ENCODE data around the gene RND3.

RND3 gene

DNA sequence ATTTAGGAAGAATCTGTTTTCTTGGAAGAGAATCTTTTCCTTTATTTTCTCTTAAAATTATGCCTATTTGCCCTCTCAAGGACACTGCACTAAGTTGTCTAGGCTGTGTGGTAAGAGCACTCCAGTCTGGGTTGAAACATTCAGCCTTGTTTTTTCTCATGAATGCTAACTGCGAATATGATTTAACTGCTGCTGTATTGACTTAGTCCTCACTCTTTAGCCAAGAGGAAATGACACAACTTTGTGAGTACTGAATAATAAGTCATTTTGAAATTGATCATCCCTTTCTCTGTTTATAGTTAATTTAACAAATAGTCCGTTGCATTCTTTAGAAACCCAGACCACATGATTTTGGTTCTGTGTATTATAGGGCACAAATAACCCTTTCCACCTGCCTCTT lies 4.5 kb upstream of the RND3 start:
- DNase-seq (ENCODE audit: low spot score) = no peak

DNA sequence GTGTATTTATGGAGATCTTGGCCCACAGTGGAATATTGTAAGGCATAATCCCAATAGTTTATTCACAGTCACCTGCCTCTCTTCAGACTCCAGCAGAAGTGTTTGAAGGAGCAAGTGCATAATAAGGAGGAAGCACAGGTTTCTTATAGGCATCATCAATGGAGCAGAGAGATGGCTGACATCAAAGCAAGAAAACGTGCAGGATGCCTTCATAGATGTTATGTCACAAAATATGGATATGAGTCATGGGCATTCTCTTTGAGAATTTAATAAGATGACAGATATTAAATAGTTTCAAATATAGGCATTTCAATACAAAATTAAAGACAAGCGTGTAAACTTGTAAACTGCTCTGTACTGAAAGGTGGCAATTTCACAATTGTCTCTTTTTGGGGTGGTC lies 4.0 kb upstream of the RND3 start:
- no peak for DNase-seq (ENCODE audit: low spot score)

DNA sequence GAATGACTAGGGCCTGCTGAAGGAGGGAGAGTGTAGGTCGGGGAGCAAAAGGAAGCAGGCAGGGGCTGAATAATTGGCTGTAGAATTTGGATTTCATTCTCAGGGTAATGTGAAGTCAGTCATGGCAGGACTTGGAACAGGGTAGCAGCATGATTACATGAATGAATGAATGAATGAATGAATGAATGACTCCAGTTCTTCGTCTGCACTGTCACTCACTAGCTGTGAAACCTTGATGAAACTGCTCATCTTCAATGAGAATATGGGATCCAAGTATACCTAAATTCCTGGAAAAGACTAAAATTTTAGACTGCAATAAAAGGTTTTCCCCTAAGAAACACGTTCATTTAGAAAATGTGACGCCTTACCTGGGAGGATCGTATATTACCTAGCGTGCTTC lies 3.0 kb upstream of the RND3 start:
- no peak for DNase-seq (ENCODE audit: low spot score)

DNA sequence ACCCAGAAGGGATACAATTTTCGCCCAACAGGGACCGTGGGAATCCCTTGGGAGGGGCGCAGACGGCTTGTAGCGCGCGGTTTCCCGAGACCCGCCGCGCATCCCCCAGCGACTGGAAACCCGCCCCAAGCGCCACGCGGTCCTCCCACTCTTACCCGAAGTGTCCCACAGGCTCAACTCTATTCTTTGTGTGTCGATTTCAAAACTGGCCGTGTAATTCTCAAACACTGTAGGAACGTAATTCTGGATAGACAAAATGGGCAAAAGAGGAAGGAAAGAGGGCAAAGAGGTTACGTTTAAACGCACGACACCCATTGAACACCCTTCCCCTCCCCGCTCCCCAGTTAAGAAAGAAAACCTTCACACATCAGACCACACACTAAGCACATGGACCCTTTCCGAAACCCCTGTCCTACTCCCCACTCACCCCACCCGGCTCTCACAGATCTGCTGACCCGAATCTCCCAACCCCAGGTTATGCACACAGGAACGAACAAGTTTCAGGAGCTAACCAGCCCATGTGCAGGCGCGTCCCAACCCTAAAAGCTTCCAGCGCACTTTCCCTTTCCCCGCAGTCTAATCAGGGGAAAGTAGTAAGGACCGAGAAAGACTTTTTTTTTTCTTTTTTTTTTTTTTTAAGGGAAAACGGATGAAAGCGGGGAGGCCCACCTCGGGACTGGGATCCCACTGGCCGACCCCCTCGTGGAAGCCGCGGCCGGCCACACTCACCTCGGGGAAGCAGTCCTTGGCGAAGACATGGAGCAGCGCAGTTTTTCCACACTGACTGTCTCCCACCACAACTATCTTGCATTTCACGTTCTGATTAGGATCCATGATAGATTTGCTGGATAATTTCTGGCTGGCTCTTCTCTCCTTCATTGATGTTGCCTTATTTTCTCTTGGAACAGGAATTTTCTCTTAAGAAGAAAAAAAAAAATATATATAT lies 655 bp downstream of the RND3 start:
- no peak for DNase-seq (ENCODE audit: low spot score)

DNA sequence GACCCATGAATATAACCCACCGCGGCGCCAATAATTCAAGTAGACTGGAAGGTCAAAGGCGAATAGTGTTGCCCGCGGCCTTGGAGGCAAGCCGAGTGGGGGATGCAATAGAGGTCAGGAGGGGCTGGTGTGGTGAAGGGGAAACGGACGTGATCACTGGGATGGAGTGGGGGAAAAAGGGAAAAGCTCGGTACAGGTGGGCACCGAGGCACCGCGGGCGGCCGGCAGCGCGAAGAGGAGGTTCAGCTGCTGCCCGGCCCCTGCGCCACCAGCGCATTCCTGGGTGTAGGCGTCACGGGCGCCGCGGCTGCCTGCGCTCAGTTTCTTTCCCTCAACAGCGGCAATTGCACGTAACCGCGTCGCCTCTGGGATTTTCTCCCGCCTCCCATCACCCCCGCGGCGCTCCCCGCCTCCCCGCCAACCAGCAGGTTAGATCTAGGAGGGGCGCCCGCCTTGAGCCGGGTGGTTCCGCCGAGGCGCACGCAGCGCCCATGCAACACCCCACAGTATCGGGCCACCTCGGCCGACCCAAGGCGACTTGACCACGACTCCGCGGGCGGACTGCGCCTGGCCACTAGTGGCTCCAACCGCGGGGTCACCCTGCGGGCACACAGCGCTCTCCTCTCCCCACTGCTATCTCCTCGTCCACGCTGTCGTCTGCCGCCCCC lies 1.5 kb downstream of the RND3 start:
- DNase-seq (ENCODE audit: low spot score) = no peak

DNA sequence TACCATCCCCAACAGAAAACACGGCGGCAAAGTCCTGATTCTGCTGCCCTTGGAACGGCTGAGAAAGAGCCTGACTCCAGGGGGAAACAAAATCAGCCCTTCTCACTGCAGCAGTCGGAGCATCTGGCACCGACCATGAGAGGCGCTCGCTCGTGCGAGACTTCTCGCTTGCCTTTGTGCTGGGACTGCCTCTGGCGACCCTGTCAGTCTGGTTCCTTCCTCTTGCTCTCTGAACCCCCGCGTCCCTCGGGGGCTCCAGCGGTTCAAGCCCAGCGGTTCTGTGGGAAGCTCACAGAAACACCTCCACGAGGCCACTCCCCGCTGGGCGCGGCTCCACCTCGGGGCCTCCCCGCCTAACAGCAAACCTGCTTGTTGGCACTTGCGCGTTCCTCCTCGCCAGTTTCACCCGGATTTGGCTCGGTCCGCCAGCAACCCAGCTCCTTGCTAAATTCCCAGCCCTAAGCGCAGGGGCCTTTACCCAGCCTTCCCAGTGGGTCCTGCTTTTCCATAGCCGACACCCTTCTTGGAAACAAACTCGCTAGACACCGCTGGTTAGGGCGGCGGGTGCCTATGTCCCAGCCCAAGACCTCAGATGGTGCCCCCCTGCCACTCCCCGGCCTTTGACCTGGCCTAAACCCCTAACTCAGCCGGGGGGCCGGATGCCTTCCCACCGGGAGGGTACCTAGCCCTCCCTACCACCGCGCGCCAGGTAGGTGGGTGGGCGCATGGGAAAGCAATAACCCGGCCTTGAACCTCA lies 2.2 kb downstream of the RND3 start:
- DNase-seq (ENCODE audit: low spot score) = no peak

DNA sequence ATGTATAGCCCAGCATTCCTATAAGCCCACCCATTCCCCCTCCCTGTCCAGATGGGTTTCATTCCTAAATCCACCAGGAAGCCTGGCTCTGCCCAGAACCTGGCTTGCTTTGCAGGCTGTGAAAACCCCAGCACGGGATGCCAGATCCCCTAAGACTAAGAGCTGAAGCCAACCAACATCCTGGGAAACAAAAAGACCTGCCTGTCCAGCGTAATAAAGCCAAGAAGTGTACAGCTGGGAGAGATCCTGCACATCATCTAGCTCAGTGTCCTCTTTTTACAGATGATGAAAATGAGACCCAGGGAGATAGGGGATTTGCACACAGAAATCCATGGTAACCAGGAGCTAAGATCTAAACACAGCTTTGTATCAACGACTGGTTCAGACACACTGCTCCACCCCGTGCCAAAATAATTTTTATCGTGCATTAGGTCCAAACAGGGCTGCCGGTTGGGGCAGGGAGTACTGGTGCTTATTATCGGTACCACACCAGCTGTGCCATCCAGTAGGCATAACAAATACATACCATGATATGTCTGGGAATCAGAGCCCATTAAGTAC lies 2.9 kb downstream of the RND3 start:
- DNase-seq (ENCODE audit: low spot score) = no peak

DNA sequence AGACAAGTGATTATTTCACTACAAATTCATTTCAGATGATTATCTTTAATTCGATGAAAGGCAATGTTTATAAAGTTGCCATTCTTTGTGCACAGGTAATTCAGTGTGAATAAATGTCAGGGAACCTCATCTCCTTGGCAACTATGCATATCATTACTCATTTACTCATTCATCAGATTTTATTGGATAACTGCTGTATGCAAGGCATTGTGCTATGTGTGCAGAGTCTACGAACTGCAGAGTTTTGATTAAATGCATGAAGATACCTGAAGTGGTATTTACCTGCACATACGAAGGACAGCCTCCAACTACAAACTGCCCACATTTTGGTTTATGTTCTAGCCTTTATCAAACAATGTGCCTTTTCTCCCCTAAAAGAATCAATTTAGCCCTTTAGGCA lies 3.5 kb downstream of the RND3 start:
- DNase-seq (ENCODE audit: low spot score) = no peak

DNA sequence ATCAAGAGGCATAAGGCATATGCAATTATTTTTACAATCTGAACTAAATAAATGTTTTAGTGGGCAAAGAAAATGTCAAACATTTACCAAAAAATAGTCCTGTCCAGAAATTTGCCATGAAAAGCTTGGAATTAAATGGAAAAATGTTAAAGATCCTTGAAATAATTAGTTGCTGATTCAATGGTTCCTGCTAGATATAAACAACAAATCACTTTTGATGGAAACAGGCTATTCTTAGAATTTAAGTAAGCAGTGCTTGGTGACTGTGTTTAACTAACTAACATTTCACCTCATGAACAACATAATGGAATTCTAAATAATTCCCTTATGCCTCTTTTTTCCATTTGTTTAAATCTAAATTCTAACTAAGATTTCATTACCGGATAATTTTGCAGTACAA lies 3.9 kb downstream of the RND3 start:
- DNase-seq (ENCODE audit: low spot score) = no peak

DNA sequence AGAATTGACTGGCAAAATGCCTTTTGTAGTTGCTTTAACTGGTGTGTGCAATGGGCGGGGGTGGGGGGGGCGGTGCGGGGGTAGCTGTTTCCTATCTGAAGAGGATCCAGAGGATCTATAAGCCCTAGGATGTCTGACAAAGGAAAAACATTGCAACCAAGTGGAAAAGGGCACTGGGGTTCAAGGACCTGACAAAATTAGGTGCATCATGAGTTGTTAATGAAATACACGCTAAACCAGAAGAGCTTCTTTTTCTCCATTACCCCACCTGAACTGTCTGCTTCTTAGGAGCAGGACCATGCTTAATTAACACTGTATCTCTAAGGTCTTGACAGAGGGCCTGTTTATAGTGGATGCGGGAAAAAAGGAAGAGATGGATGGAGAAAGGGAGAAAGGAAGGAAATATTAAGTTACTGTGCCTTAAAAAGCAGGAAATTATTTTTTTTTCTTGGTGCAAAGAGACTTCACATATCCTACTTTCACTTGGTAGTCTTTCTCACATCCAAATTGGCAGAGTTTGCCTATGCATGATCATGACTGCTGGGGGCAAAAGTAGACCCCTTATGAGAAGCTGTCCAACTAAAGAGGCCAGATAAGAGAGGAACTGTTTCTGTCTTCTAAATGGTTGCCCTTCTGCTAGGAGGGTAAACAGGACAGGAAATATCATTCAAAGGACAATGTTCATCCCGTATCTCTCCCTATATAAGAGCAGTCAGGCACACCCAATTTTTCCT lies 4.6 kb downstream of the RND3 start:
- DNase-seq (ENCODE audit: low spot score) = no peak

DNA sequence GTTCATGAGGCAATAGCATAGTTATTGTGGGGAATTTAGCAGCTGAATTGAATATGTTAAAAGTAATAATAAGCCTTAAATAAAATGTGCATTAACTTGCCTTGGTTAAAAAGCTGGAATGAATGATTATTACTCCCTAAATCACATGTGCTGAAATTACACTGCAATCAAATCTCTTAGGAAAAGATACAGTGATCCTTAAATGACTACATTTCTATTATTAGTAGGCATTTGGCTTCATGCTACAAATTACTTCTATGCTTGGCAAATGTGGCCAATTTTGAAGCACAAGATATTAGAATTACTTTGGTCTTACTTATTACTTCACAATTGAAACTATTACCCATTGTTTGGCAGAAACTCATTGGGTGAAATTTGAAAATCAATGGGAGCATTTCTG lies 5.4 kb downstream of the RND3 start:
- DNase-seq (ENCODE audit: low spot score) = no peak

DNA sequence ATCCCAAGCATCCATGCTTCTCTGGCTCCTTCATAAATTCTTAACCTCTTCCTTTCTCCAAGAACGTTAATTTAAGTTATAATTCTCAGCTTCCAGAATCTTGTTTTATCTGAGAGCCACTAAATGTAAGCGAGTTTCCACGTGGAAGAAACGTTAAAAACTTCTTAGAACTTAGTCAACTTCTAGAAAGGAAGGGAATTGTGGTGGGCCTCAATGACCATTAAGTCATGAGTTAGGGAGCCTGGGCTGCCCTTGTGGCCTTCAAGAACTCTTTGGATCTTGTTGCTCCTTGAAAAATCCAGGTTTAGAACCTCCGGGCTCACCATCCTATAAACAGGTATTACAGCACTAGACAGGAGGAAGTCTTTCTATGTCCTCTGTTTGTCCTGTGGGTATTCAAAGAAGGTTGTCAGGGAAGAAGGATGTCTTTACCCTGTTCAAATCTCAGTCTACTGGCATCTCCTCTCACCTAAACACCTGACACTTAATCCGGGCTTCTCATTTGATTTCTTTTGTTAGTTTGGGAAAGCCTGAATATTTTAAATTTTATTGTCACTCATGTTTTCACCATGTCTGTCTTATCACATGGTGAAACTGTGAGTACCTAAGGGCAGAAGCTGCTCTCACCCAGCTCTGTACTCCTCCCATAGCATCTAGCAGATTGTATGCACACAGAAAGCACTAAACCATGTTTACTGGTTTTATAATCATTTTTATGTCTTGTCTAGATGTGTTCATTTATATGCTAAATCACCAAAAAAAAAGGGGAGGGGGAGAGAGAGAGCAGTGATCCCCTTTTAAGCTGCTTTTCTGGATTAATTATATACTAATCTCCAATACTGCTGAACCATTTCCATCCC lies 6.3 kb downstream of the RND3 start:
- DNase-seq (ENCODE audit: low spot score) = no peak

DNA sequence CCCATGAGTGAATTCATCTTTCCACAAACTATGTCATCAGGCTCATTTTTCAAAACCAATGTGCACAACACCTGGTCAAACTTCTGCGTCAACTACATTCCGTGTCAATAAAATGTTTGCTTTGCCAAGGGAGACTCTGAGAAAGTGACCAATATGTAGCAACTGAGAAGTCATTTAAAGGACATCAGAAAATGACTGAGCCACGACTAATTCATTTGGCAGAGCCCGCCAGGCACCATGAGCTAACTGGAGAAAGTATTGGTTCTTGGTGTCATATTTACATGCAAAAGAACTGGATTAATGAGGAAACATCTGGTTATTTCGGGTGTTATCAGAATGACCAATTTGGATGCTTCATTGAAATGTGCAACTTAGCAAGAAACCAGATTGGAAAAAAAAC lies 7.2 kb downstream of the RND3 start:
- no peak for DNase-seq (ENCODE audit: low spot score)

DNA sequence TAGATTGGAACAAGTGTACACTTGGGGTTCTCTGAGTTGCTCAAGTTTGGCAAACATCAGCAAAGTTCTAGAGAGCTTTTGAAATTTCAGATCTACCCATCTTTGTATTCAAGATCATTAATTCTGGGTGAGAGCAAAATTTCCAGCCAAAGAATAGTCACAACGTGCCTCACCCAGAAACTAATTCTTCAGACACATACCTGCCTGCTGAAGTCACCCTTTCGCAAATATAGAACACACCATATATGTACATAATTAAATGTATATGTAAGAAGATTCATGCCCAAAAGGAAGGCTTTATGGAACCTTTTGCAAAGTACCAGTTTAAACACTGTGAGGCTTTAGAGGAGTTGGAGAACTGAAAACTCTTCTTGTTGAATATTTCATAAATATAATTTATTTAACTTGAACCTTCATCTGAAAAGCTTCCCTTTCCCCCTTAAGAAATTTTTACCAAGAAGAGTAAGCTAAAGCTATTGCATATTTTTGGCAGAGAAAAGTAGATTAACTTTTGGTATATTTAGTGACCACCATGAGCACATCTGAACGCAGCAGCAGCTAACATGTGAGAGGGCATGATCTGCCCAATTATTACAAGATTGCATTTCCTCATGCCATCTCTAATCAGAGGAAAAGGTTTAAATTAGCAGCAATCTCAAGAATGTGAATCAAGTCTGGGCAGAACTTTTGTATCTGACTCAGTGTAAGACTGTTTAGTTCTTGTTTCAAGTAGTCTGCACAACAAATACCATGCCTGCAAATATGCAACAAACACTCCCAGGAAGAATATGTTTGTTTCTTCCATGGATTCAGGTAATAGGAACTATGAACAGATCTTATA lies 8.2 kb downstream of the RND3 start:
- no peak for DNase-seq (ENCODE audit: low spot score)

DNA sequence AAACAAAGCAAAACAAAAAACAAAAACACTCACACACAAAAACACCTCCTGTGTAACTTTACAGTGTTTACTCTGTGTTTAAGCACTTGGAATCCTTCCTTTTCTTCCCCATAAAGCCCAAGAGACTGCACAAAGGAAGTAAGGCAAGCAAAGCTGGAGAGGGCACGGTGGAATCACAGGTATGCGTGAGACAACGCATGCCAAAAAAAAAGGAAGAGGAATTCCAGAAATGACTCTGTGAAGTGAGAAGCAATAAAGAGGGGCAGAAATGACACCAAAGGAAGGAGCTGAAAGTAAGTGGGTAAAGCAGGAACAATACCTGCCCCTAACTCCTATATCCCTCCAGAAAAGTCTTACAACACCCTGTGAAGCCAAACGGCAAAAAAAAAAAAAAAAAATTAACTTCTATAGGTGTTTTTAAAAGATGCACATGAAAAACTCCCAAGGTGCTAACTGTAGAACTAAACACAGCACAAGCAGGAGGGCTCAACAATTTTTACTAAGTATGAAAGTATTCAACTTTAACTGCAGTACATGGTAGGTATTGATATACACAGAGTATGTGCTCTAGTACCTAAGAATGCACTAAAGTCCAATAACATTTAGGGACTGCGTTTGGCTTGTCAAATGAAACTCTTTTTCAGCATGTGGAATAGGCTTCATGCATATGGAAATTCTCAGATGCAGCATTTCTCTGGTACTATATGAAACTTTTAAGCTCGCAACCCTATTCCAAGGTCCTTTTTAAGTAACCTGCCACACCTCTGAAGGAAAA lies 9.1 kb downstream of the RND3 start:
- no peak for DNase-seq (ENCODE audit: low spot score)

DNA sequence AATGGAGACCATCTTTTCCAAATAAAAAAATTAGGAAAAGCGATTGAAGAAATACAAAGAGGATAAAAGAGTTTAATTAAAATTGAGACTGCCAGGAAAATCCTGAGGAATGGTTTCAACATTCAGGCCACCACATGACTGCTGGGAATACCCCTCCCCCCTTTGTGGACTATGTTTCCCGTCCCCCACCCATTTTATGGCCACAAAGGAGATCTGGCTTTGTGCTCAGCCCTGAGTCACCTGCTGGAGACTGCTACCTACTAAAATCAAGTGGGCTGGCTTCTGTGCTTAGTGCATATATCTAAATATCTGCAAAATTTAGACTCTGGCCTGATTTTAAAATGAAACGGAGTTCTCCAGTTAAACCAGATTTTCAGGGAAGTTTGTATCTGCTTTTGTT lies 10.1 kb downstream of the RND3 start:
- DNase-seq (ENCODE audit: low spot score) = no peak

DNA sequence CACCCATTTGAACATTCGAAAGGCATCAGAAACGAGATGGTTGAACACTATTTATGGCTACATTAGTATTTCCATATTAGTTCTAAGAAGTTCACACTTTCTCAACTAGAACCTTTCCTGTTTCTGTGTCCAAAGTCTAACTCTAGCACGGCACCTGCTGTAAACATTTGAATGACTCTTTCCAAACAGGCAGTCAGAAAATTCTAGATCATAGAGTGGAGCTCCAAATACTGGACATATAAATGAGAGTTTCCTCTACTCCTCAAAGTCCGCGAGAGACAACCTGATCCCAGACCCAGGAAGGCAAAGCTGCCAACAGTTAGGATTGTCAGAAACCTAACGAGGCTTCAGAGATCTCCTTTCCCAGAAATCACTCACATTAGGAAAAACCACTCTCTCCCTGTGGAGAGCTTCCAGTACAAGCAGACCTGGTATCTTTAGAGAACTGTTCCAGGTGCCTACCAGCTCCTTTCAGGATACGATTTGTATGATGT lies 10.6 kb downstream of the RND3 start:
- no peak for DNase-seq (ENCODE audit: low spot score)

DNA sequence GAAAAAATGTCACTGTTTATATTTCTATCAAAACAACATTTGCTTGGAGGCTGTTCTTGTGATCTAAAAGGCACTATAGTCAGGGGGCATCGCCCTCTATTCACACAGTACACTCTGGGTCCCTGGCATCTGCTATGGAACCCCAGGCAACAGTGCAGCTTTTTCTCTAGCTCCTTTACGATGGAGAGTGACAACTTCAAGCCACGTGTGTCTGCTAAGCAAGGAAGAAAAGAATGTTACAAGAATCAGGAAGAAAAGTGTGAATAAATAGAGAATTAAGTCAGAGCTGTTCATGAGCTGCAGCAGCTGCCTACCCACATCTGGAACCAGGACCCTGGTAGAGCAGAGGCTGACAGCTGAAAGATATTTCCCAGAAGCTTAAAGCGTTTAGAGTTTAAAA lies 11.2 kb downstream of the RND3 start:
- no peak for DNase-seq (ENCODE audit: low spot score)
